Muscle of arm (tissue), 12 donors: ENCODE data around the gene MTRF1. TPM values are rescaled to one million over a fixed set of nuclear protein-coding genes. Genes with fewer than 3 reads are reported as not detected.
"Not testable (repeated sequence)": the region's sequence is repeated elsewhere in the genome, so short reads cannot be mapped to it uniquely, and the experiment has no call there.

Experiments used
- DNase-seq: peaks from one replicate; pipeline ENCODE4 v3.0.0-alpha.2; 2013
- polyA plus RNA-seq, 12 donors: library from polyadenylated mRNA; unstranded; fragments of 120-200 nt; gene quantifications; one replicate each; pipeline ENCODE4 v1.2.1, GENCODE V29; 2013; ENCODE audit not compliant: insufficient read length in 12 of 12

The MTRF1 gene
- polyA plus RNA-seq, 12 donors = 8.1 to 18.0 (median 11.7) TPM; not detected in 2

DNA sequence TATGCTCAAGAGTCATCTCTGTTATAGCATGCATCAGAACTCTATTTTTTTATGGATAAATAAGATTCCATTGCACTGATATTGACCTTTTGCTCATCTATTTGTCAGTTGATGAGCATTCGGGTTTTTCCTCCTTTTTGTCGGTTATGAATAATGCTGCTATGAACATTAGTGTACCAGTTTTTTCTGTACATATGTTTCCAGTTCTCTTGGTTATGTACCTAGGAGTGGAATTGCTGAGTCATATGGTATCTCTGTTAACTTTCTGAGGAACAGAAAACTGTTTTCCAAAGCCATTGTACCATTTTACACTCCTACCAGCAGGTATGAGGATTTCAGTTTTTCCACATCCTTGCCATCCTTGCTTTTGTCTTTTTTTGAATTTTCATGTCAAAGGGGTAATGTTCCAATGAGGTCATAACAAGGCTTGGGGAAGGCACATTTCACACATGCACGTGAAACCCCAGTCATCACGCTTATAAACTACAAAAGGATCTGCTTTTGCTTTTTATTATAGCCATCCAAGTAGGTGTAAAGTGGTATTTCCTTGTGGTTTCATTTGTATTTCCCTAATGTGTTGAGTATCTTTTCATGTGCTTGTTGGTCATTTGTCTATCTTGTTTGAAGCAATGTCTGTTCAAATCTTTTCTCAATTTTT, 83.7 kb downstream of the MTRF1 start:
- no peak for DNase-seq

GRCh38 chr13:41178040-41178439, 85.3 kb downstream of the MTRF1 start:
- no peak for DNase-seq

GRCh38 chr13:41177616-41178015, 85.8 kb downstream of the MTRF1 start:
- DNase-seq = no peak

DNA sequence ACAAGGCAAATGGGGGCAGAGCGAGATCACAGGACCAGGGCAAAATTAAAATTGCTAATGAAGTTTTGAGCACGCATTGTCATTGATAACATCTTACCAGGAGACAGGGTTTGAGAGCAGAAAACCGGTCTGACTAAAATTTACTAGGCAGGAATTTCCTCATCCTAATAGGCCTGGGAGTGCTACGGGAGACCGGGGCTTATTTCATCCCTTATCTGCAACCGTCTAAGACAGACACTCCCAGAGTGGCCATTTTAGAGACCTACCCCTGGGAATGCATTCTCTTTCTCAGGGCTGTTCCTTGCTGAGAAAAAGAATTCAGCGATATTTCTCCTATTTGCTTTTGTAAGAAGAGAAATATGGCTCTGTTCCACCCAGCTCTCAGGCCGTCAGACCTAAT, 87.8 kb downstream of the MTRF1 start:
- DNase-seq = not testable (repeated sequence)

Other genes with a start within 250 kb of the MTRF1 start
- 10 to 100 TPM in 11 of 12 donors, not detected in 1; 25.2 to 69.6 (median 29.9) TPM for gene ELF1, start 244.3 kb downstream of the MTRF1 start, polyA plus RNA-seq
- gene WBP4, start 202.1 kb downstream of the MTRF1 start, polyA plus RNA-seq = 10 to 100 TPM in 11 of 12 donors, not detected in 1; 12.0 to 25.5 (median 18.0) TPM
- gene KBTBD6, start 130.8 kb downstream of the MTRF1 start, polyA plus RNA-seq = 10 to 100 TPM in 10 of 12 donors, 1 to 10 TPM in 1, not detected in 1; 8.5 to 14.4 (median 11.2) TPM
- gene KBTBD7, start 69.0 kb downstream of the MTRF1 start, polyA plus RNA-seq = 10 to 100 TPM in 8 of 12 donors, 1 to 10 TPM in 4; 8.4 to 88.6 (median 10.4) TPM
- 10 to 100 TPM in 11 of 12 donors, not detected in 1; 14.8 to 39.6 (median 24.6) TPM for gene NAA16, start 47.7 kb upstream of the MTRF1 start, polyA plus RNA-seq
- 10 to 100 TPM in 11 of 12 donors, not detected in 1; 17.0 to 91.9 (median 26.5) TPM for gene RGCC, start 194.0 kb upstream of the MTRF1 start, polyA plus RNA-seq